PC-3 (cell line): ENCODE measurements around the gene ZDBF2. TPM values are rescaled to one million over a fixed set of nuclear protein-coding genes. Genes with fewer than 3 reads are reported as not detected.

Source experiments
- ATAC-seq: fragments of 200-7000 bp; cut with Tn5 transposase; 2 replicates; pipeline ENCODE4 v1.9.1; 2020; ENCODE audit warnings: mild to moderate bottlenecking, moderate library complexity
- BruUV-seq: library from RNA; stranded (reverse); fragments of 400-500 nt; replicated peaks from 2 replicates; lab custom pipeline; 2021; lab: Mats Ljungman, UMichigan
- CTCF ChIA-PET: fragments of 300-600 bp; sonication (Branson Sonifier 250); formaldehyde crosslinking; loops from one replicate; lab custom pipeline; 2022; ENCODE audit warnings: antibody characterized with exemption; lab: Charles Lee
- POLR2A ChIA-PET: fragments of 300-600 bp; sonication (Branson Sonifier 250); formaldehyde crosslinking; loops from one replicate; lab custom pipeline; 2022; ENCODE audit warnings: antibody characterized with exemption; ENCODE audit not compliant: unreplicated experiment; lab: Charles Lee
- DNase-seq: peaks from one replicate; pipeline ENCODE4 v3.0.0-alpha.2; 2015
- H2AFZ ChIP-seq: fragments of 300-600 bp; sonication (generic); 2 replicates; pipeline ENCODE4 v1.6.0; 2016; ENCODE audit warnings: antibody characterized with exemption, low read length
- H3F3A ChIP-seq: fragments of 300-600 bp; sonication (generic); one replicate; pipeline ENCODE4 v1.6.0; 2017; ENCODE audit warnings: antibody characterized with exemption, low read length, control low read depth, mild to moderate bottlenecking; ENCODE audit not compliant: unreplicated experiment
- H3K27ac ChIP-seq: fragments of 300-600 bp; sonication (generic); 2 replicates; pipeline ENCODE4 v1.5.1; 2016; ENCODE audit warnings: mild to moderate bottlenecking, low read length
- H3K27me3 ChIP-seq: fragments of 300-600 bp; sonication (generic); 2 replicates; pipeline ENCODE4 v1.6.1; 2016; ENCODE audit warnings: low read length, mixed read lengths
- H3K36me3 ChIP-seq: fragments of 300-600 bp; sonication (generic); 2 replicates; pipeline ENCODE4 v1.6.1; 2016; ENCODE audit warnings: low read depth, mixed run types, low read length, mixed read lengths
- H3K4me1 ChIP-seq: fragments of 300-600 bp; sonication (generic); 2 replicates; pipeline ENCODE4 v1.5.1; 2016; ENCODE audit warnings: low read length; ENCODE audit not compliant: insufficient read depth
- H3K4me2 ChIP-seq: fragments of 300-600 bp; sonication (generic); 2 replicates; pipeline ENCODE4 v1.6.0; 2016; ENCODE audit warnings: low read length
- H3K4me3 ChIP-seq: fragments of 300-600 bp; sonication (generic); 2 replicates; pipeline ENCODE4 v1.5.1; 2016; ENCODE audit warnings: mild to moderate bottlenecking, low read length, mixed read lengths
- H3K79me2 ChIP-seq: fragments of 300-600 bp; sonication (generic); 2 replicates; pipeline ENCODE4 v1.6.1; 2017; ENCODE audit warnings: low read length, mixed read lengths
- H3K9ac ChIP-seq: fragments of 300-600 bp; sonication (generic); 2 replicates; pipeline ENCODE4 v1.6.0; 2016; ENCODE audit warnings: mild to moderate bottlenecking, low read length
- H3K9me2 ChIP-seq: fragments of 300-600 bp; sonication (generic); replicated peaks from 2 replicates; pipeline ENCODE4 v1.6.1; 2016; ENCODE audit warnings: mixed run types, low read length, mixed read lengths
- H3K9me3 ChIP-seq: fragments of 300-600 bp; sonication (generic); 2 replicates; pipeline ENCODE4 v1.6.1; 2016; ENCODE audit warnings: low read length, mixed read lengths
- H4K20me1 ChIP-seq: fragments of 300-600 bp; sonication (generic); 2 replicates; pipeline ENCODE4 v1.6.1; 2016; ENCODE audit warnings: low read length, mixed read lengths
- CTCF ChIP-seq: fragments of 300-600 bp; sonication (generic); conservative IDR thresholded peaks from 2 replicates; pipeline ENCODE4 v1.5.1; 2017; ENCODE audit warnings: antibody characterized with exemption, low read depth, mild to moderate bottlenecking, low read length
- EZH2 ChIP-seq: fragments of 300-600 bp; sonication (generic); IDR thresholded peaks from one replicate; pipeline ENCODE4 v1.6.1; 2017; ENCODE audit warnings: antibody characterized with exemption, mild to moderate bottlenecking, low read length; ENCODE audit not compliant: unreplicated experiment
- EZH2phosphoT487 ChIP-seq: fragments of 300-600 bp; sonication (generic); IDR thresholded peaks from 2 replicates; pipeline ENCODE4 v1.6.1; 2018; ENCODE audit warnings: mild to moderate bottlenecking, antibody characterized with exemption, low read length, borderline replicate concordance
- intact Hi-C: fragments of 100-400 bp; cut with micrococcal nuclease; formaldehyde crosslinking; loops from 2 replicates; pipeline ENCODE4 v1.9.0; 2023
- total RNA-seq: library from RNA; depleted of rRNA; stranded (reverse); fragments of >200 nt; gene quantifications from 2 replicates; pipeline ENCODE4 v1.2.3, GENCODE V29; 2014

The ZDBF2 gene
- total RNA-seq, 1 experiment from 2014 or later, result 4.2 TPM

GRCh38 chr2:206241736-206242135 is 32.7 kb upstream of the ZDBF2 start:
- H3K4me3 ChIP-seq, result no peak overlapping the region
- H3K27me3 ChIP-seq, result peaks cover 5% of the 10 kb centered on the region; the same call in 1 of the 2 replicates
- H3K79me2 ChIP-seq, result no peaks in the 10 kb centered on the region
- CTCF ChIA-PET, result no interaction called here
- no peak for ATAC-seq
- H3K27ac ChIP-seq, result no peak overlapping the region
- TF ChIP-seq CTCF, result no peak
- no peak for TF ChIP-seq EZH2phosphoT487
- TF ChIP-seq EZH2, result no peak
- POLR2A ChIA-PET, result interaction anchor here (0.7 kb wide), 1 partner anchor 84 kb away, joined by 3 read pairs; no protein-coding TSS in a partner anchor
- DNase-seq, result no peak
- H3K9ac ChIP-seq, result no peak overlapping the region
- BruUV-seq, result no TSS peak
- H3K9me2 ChIP-seq, result no peaks in the 10 kb centered on the region
- no peaks in the 10 kb centered on the region for H3K9me3 ChIP-seq
- intact Hi-C loops, result no loop called here
- H3K4me2 ChIP-seq, result no peak overlapping the region
- no peaks in the 10 kb centered on the region for H3F3A ChIP-seq
- H3K36me3 ChIP-seq, result no peaks in the 10 kb centered on the region
- H2AFZ ChIP-seq, result no peak overlapping the region
- no peaks in the 10 kb centered on the region for H3K4me1 ChIP-seq
- H4K20me1 ChIP-seq, result no peaks in the 10 kb centered on the region

- Histone ChIP-seq H3K36me3 (no peaks in the 10 kb centered on the region), H3K79me2 (no peaks in the 10 kb centered on the region), H3K27ac (no peak overlapping the region), H3K4me1 (no peaks in the 10 kb centered on the region), H4K20me1 (no peaks in the 10 kb centered on the region), H3K9me3 (no peaks in the 10 kb centered on the region), H3F3A (no peaks in the 10 kb centered on the region), H3K4me2 (no peak overlapping the region), H3K4me3 (no peak overlapping the region), H3K9me2 (no peaks in the 10 kb centered on the region), H3K9ac (no peak overlapping the region), H2AFZ (no peak overlapping the region), H3K27me3 (no peaks in the 10 kb centered on the region)
- ATAC-seq (no peak), DNase-seq (no peak)
- ChIA-PET CTCF (no interaction called here), POLR2A (no interaction called here)
- TF ChIP-seq EZH2phosphoT487, result no peak
- no peak for TF ChIP-seq CTCF
- no peak for TF ChIP-seq EZH2
- BruUV-seq, result no TSS peak
- intact Hi-C loops, result no loop called here
These were observed 29.2 kb upstream of the ZDBF2 start for GRCh38 chr2:206245265-206245672.

DNA sequence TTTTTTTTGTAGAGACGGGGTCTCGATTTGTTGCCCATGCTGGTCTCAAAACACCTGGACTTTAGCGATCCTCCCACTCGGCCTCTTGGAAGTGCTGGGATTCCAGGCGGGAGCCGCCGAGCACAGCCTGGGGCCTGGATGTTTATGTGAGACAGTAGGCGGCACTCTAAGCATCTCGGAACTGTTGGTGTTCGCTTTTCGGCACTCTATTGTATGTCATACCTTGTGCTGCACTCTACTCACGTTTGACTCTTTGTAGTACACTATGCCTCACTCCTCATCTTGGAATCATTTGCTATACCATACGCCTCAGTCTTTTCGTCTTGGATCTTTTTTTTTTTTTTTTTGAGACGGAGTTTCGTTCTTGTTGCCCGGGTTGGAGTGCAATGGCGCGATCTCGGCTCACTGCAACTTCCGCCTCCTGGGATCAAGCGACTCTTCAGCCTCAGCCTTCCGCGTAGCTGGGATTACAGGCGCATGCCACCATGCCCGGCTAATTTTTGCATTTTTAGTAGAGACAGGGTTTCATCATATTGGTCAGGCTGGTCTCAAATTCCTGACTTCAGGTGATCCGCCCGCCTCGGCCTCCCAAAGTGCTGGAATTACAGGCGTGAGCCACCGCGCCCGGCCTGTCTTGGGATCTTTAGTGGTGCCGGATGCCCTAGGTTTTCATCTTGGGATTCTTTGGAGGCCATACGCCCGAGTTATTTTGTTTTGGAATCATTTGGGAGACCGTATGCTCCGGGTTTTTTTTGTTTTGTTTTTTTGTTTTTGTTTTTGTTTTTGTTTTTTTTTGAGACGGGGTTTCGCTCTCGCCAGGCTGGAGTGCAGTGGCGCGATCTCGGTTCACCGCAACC is 24.2 kb upstream of the ZDBF2 start:
- H4K20me1 ChIP-seq, result no peaks in the 10 kb centered on the region
- no peaks in the 10 kb centered on the region for H3K9me3 ChIP-seq
- ATAC-seq, result no peak
- H3K27ac ChIP-seq, result no peak overlapping the region
- H3K4me2 ChIP-seq, result no peak overlapping the region
- no peak overlapping the region for H3K4me3 ChIP-seq
- TF ChIP-seq EZH2, result no peak
- TF ChIP-seq CTCF, result no peak
- no peak for TF ChIP-seq EZH2phosphoT487
- H3K9me2 ChIP-seq, result no peaks in the 10 kb centered on the region
- H3K79me2 ChIP-seq, result no peaks in the 10 kb centered on the region
- intact Hi-C loops, result no loop called here
- no peaks in the 10 kb centered on the region; the same call in 1 of the 2 replicates for H3K27me3 ChIP-seq
- H3K4me1 ChIP-seq, result no peaks in the 10 kb centered on the region
- BruUV-seq, result no TSS peak
- no peak for DNase-seq
- no peaks in the 10 kb centered on the region for H3F3A ChIP-seq
- H2AFZ ChIP-seq, result no peak overlapping the region
- no peak overlapping the region for H3K9ac ChIP-seq
- ChIA-PET POLR2A (no interaction called here), CTCF (no interaction called here)
- no peaks in the 10 kb centered on the region for H3K36me3 ChIP-seq
